HEK293 (cell line): ENCODE results near the gene SIGLECL1.

Source experiments
- CTCF ChIA-PET: fragments of 350-600 bp; formaldehyde crosslinking; extraction: SDS; loops from one replicate; lab custom pipeline; 2021; ENCODE audit warnings: antibody characterized with exemption; lab: Yijun Ruan, JAX
- POLR2A ChIA-PET: fragments of 300-600 bp; formaldehyde crosslinking; extraction: SDS; loops from one replicate; lab custom pipeline; 2020; ENCODE audit warnings: antibody characterized with exemption, inconsistent platforms; lab: Yijun Ruan, JAX
- H3K27ac ChIP-seq: fragments of 200-500 bp; sonication (Bioruptor generic); 2 replicates; pipeline ENCODE4 v1.5.1; 2014; ENCODE audit warnings: low read depth, low read length, control low read depth, inconsistent platforms; ENCODE audit errors: extremely low read depth
- H3K36me3 ChIP-seq, 2 experiments: fragments of 200-500 bp in 1 of 2; sonication (Bioruptor generic) in 1 of 2; 1 replicate in 1 of 2; 2 replicates in 1 of 2; pipeline ENCODE4 v1.5.1; 2014 to 2017; ENCODE audit warnings: inconsistent platforms in 2 of 2, low read length in 2 of 2; ENCODE audit not compliant: control insufficient read depth in 2 of 2, insufficient read depth in 1 of 2
- H3K4me1 ChIP-seq: fragments of 200-500 bp; sonication (Bioruptor generic); 2 replicates; pipeline ENCODE4 v1.5.1; 2014; ENCODE audit warnings: mild to moderate bottlenecking, low read length, inconsistent platforms; ENCODE audit not compliant: control insufficient read depth, insufficient read depth
- H3K4me3 ChIP-seq: 2 replicates; pipeline ENCODE4 v1.5.1; 2011; ENCODE audit warnings: low read depth, mild to moderate bottlenecking, control low read depth, low read length, moderate library complexity
- H3K9me3 ChIP-seq: fragments of 200-500 bp; sonication (Bioruptor generic); 2 replicates; pipeline ENCODE4 v1.5.1; 2014; ENCODE audit warnings: low read depth, low read length, inconsistent platforms; ENCODE audit not compliant: control insufficient read depth, insufficient read depth
- GLIS2 ChIP-seq: fragments of 450-650 bp; formaldehyde crosslinking; IDR thresholded peaks from 2 replicates; pipeline ENCODE4 v1.5.1; 2016; ENCODE audit warnings: missing biosample characterization, missing genetic modification characterization
- HOXD13 ChIP-seq: sonication (generic); formaldehyde crosslinking; IDR thresholded peaks from 2 replicates; pipeline ENCODE4 v1.8.0; 2022; ENCODE audit warnings: missing genetic modification reagents, borderline replicate concordance
- IKZF3 ChIP-seq: fragments of 450-650 bp; IDR thresholded peaks from 2 replicates; pipeline ENCODE4 v1.5.0; 2018; ENCODE audit warnings: missing biosample characterization, mild to moderate bottlenecking, missing genetic modification characterization, moderate library complexity
- OSR2 ChIP-seq: fragments of 450-650 bp; formaldehyde crosslinking; IDR thresholded peaks from 2 replicates; pipeline ENCODE4 v1.5.1; 2016; ENCODE audit warnings: missing biosample characterization, missing genetic modification characterization
- SETDB1 ChIP-seq: IDR thresholded peaks from one replicate; pipeline ENCODE4 v1.6.1; 2017; ENCODE audit warnings: mild to moderate bottlenecking, low read length, moderate library complexity, mixed read lengths; ENCODE audit not compliant: insufficient read length
- ZFP41 ChIP-seq: fragments of 450-650 bp; formaldehyde crosslinking; IDR thresholded peaks from 2 replicates; pipeline ENCODE4 v1.5.1; 2016; ENCODE audit warnings: missing biosample characterization, missing genetic modification characterization, borderline replicate concordance
- ZFP69B ChIP-seq: fragments of 450-650 bp; formaldehyde crosslinking; IDR thresholded peaks from 2 replicates; pipeline ENCODE4 v1.5.1; 2016; ENCODE audit warnings: missing biosample characterization, missing genetic modification characterization
- ZNF112 ChIP-seq: fragments of 450-650 bp; formaldehyde crosslinking; IDR thresholded peaks from 2 replicates; pipeline ENCODE4 v1.5.0; 2017; ENCODE audit warnings: missing biosample characterization, missing genetic modification characterization
- ZNF214 ChIP-seq: fragments of 450-650 bp; formaldehyde crosslinking; IDR thresholded peaks from 2 replicates; pipeline ENCODE4 v1.5.1; 2017; ENCODE audit warnings: missing biosample characterization, mild to moderate bottlenecking, missing genetic modification characterization, borderline replicate concordance
- ZNF530 ChIP-seq: fragments of 450-650 bp; formaldehyde crosslinking; IDR thresholded peaks from 2 replicates; pipeline ENCODE4 v1.5.1; 2016; ENCODE audit warnings: low read depth, missing biosample characterization, missing genetic modification characterization
- ZNF664 ChIP-seq: fragments of 450-650 bp; formaldehyde crosslinking; IDR thresholded peaks from 2 replicates; pipeline ENCODE4 v1.5.1; 2016; ENCODE audit warnings: missing biosample characterization, missing genetic modification characterization
- ZNF677 ChIP-seq: fragments of 450-650 bp; IDR thresholded peaks from 2 replicates; pipeline ENCODE4 v1.5.0; 2018; ENCODE audit warnings: missing biosample characterization, mild to moderate bottlenecking, missing genetic modification characterization, moderate library complexity
- ZNF776 ChIP-seq: fragments of 450-650 bp; formaldehyde crosslinking; IDR thresholded peaks from 2 replicates; pipeline ENCODE4 v1.5.0; 2017; ENCODE audit warnings: missing biosample characterization, missing genetic modification characterization, borderline replicate concordance
- ZNF830 ChIP-seq: fragments of 450-650 bp; IDR thresholded peaks from 2 replicates; pipeline ENCODE4 v1.5.0; 2018; ENCODE audit warnings: missing biosample characterization, missing genetic modification characterization, low read depth, mild to moderate bottlenecking, moderate library complexity
- TF ChIP-seq, protein P1 (sequence below): fragments of 450-650 bp; formaldehyde crosslinking; IDR thresholded peaks from 2 replicates; pipeline ENCODE4 v1.5.1; 2016; ENCODE audit warnings: missing biosample characterization, missing genetic modification characterization
- TF ChIP-seq, protein P2 (sequence below): fragments of 450-650 bp; formaldehyde crosslinking; IDR thresholded peaks from 2 replicates; pipeline ENCODE4 v1.5.1; 2016; ENCODE audit warnings: missing biosample characterization, missing genetic modification characterization
- TF ChIP-seq, protein P3 (sequence below): fragments of 450-650 bp; formaldehyde crosslinking; IDR thresholded peaks from 2 replicates; pipeline ENCODE4 v1.5.1; 2016; ENCODE audit warnings: missing biosample characterization, missing genetic modification characterization, borderline replicate concordance
- TF ChIP-seq, protein P4 (sequence below): fragments of 450-650 bp; formaldehyde crosslinking; conservative IDR thresholded peaks from 2 replicates; pipeline ENCODE4 v1.5.1; 2016; ENCODE audit warnings: low read depth, missing biosample characterization, missing genetic modification characterization
- TF ChIP-seq, protein P5 (sequence below): fragments of 450-650 bp; formaldehyde crosslinking; IDR thresholded peaks from 2 replicates; pipeline ENCODE4 v1.5.1; 2016; ENCODE audit warnings: missing biosample characterization, missing genetic modification characterization

SIGLECL1 gene

DNA sequence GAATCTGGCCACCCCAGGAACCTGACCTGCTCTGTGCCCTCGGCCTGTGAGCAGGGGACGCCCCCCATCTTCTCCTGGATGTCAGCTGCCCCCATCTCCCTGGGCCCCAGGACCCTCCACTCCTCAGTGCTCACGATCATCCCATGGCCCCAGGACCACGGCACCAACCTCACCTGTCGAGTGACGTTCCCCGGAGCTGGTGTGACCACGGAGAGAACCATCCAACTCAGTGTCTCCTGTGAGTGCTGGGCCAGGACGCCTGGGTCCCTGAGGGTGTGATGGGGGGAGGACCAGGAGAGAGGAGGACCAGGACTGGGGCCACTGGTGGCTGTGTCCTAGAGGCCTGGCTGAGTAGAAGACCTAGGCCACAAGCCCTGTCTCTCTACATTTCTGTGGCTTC lies 39.0 kb upstream of the SIGLECL1 start (continued):
- TF ChIP-seq, protein P1, sequence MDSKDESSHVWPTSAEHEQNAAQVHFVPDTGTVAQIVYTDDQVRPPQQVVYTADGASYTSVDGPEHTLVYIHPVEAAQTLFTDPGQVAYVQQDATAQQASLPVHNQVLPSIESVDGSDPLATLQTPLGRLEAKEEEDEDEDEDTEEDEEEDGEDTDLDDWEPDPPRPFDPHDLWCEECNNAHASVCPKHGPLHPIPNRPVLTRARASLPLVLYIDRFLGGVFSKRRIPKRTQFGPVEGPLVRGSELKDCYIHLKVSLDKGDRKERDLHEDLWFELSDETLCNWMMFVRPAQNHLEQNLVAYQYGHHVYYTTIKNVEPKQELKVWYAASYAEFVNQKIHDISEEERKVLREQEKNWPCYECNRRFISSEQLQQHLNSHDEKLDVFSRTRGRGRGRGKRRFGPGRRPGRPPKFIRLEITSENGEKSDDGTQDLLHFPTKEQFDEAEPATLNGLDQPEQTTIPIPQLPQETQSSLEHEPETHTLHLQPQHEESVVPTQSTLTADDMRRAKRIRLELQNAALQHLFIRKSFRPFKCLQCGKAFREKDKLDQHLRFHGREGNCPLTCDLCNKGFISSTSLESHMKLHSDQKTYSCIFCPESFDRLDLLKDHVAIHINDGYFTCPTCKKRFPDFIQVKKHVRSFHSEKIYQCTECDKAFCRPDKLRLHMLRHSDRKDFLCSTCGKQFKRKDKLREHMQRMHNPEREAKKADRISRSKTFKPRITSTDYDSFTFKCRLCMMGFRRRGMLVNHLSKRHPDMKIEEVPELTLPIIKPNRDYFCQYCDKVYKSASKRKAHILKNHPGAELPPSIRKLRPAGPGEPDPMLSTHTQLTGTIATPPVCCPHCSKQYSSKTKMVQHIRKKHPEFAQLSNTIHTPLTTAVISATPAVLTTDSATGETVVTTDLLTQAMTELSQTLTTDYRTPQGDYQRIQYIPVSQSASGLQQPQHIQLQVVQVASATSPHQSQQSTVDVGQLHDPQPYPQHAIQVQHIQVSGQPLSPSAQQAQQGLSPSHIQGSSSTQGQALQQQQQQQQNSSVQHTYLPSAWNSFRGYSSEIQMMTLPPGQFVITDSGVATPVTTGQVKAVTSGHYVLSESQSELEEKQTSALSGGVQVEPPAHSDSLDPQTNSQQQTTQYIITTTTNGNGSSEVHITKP (tag by site-specific recombination): no peak
- TF ChIP-seq ZNF112 (tag by site-specific recombination): no peak

DNA sequence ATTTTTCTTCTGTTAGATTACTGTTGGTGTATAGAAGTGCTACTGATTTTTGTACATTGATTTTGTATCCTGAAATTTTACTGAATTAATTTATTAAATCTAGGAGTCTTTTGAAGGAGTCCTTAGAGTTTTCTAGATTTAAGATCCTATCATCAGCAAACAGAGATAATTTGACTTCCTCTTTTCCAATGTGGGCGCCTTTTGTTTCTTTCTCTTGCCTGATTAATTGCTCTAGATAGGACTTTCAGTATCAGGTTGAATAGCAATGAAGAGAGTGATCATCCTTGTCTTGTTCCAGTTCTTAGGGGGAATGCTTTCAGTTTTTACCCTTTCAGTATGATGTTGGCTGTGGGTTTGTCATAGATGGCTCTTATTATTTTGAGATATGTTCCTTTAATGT lies 31.6 kb upstream of the SIGLECL1 start:
- TF ChIP-seq ZFP69B (tag by site-specific recombination): no peak
- no peak for TF ChIP-seq ZFP41
- TF ChIP-seq ZNF530: no peak
- no peak for TF ChIP-seq ZNF677 (tag by site-specific recombination)
- TF ChIP-seq, protein P2, sequence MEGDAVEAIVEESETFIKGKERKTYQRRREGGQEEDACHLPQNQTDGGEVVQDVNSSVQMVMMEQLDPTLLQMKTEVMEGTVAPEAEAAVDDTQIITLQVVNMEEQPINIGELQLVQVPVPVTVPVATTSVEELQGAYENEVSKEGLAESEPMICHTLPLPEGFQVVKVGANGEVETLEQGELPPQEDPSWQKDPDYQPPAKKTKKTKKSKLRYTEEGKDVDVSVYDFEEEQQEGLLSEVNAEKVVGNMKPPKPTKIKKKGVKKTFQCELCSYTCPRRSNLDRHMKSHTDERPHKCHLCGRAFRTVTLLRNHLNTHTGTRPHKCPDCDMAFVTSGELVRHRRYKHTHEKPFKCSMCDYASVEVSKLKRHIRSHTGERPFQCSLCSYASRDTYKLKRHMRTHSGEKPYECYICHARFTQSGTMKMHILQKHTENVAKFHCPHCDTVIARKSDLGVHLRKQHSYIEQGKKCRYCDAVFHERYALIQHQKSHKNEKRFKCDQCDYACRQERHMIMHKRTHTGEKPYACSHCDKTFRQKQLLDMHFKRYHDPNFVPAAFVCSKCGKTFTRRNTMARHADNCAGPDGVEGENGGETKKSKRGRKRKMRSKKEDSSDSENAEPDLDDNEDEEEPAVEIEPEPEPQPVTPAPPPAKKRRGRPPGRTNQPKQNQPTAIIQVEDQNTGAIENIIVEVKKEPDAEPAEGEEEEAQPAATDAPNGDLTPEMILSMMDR (tag by site-specific recombination): no peak
- TF ChIP-seq, all 188 proteins: peak for 0
- Histone ChIP-seq H3K9me3 (no peaks in the 10 kb centered on the region), H3K27ac (no peak overlapping the region), H3K4me3 (no peak overlapping the region), H3K36me3 (no peaks in the 10 kb centered on the region), H3K4me1 (no peaks in the 10 kb centered on the region)
- POLR2A ChIA-PET: no interaction called here
- CTCF ChIA-PET: interaction anchor here (1.0 kb wide), 1 partner anchor 109 kb away, joined by 4 read pairs; no protein-coding TSS in a partner anchor

DNA sequence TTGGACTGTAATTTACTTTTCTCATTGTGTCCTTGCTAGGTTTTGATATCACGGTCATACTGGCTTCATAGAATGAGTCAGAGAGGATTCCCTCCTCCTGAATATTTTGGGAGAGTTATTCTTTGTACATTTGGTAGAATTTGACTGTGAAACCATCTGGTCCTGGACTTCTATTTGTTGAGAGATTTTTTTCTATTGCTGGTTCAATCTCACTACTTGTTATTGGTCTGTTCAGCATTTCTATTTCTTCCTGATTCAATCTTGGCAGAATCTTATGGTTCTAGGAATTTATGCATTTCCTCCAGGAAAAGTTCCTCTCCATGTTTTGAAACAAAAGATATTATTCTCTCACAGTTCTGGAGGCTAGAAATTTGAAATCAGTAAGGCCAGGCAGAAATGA lies 30.9 kb upstream of the SIGLECL1 start:
- H3K4me1 ChIP-seq: no peaks in the 10 kb centered on the region
- no peak for TF ChIP-seq ZNF214 (tag by site-specific recombination)
- TF ChIP-seq, protein P3, sequence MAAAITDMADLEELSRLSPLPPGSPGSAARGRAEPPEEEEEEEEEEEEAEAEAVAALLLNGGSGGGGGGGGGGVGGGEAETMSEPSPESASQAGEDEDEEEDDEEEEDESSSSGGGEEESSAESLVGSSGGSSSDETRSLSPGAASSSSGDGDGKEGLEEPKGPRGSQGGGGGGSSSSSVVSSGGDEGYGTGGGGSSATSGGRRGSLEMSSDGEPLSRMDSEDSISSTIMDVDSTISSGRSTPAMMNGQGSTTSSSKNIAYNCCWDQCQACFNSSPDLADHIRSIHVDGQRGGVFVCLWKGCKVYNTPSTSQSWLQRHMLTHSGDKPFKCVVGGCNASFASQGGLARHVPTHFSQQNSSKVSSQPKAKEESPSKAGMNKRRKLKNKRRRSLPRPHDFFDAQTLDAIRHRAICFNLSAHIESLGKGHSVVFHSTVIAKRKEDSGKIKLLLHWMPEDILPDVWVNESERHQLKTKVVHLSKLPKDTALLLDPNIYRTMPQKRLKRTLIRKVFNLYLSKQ (tag by site-specific recombination): no peak
- TF ChIP-seq HOXD13: no peak
- no peak for TF ChIP-seq ZNF664
- TF ChIP-seq, protein P4, sequence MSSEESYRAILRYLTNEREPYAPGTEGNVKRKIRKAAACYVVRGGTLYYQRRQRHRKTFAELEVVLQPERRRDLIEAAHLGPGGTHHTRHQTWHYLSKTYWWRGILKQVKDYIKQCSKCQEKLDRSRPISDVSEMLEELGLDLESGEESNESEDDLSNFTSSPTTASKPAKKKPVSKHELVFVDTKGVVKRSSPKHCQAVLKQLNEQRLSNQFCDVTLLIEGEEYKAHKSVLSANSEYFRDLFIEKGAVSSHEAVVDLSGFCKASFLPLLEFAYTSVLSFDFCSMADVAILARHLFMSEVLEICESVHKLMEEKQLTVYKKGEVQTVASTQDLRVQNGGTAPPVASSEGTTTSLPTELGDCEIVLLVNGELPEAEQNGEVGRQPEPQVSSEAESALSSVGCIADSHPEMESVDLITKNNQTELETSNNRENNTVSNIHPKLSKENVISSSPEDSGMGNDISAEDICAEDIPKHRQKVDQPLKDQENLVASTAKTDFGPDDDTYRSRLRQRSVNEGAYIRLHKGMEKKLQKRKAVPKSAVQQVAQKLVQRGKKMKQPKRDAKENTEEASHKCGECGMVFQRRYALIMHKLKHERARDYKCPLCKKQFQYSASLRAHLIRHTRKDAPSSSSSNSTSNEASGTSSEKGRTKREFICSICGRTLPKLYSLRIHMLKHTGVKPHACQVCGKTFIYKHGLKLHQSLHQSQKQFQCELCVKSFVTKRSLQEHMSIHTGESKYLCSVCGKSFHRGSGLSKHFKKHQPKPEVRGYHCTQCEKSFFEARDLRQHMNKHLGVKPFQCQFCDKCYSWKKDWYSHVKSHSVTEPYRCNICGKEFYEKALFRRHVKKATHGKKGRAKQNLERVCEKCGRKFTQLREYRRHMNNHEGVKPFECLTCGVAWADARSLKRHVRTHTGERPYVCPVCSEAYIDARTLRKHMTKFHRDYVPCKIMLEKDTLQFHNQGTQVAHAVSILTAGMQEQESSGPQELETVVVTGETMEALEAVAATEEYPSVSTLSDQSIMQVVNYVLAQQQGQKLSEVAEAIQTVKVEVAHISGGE: no peak
- no peak for TF ChIP-seq IKZF3 (tag by site-specific recombination)
- TF ChIP-seq OSR2: no peak
- TF ChIP-seq GLIS2 (tag by site-specific recombination): no peak
- TF ChIP-seq SETDB1: no peak
- TF ChIP-seq ZNF776: no peak
- no peak for TF ChIP-seq ZNF830 (tag by site-specific recombination)
- TF ChIP-seq, protein P5, sequence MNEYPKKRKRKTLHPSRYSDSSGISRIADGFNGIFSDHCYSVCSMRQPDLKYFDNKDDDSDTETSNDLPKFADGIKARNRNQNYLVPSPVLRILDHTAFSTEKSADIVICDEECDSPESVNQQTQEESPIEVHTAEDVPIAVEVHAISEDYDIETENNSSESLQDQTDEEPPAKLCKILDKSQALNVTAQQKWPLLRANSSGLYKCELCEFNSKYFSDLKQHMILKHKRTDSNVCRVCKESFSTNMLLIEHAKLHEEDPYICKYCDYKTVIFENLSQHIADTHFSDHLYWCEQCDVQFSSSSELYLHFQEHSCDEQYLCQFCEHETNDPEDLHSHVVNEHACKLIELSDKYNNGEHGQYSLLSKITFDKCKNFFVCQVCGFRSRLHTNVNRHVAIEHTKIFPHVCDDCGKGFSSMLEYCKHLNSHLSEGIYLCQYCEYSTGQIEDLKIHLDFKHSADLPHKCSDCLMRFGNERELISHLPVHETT (tag by site-specific recombination): no peak
- TF ChIP-seq, all 188 proteins: peak for 0
- no peak overlapping the region for H3K27ac ChIP-seq
- ChIA-PET POLR2A (no interaction called here), CTCF (no interaction called here)
- no peak overlapping the region for H3K4me3 ChIP-seq
- H3K36me3 ChIP-seq: no peaks in the 10 kb centered on the region
- H3K9me3 ChIP-seq: no peaks in the 10 kb centered on the region
